GM23248 (cell line): ENCODE results near the gene IL19. TPM values are rescaled to one million over a fixed set of nuclear protein-coding genes. Genes with fewer than 3 reads are reported as not detected.
A peak's percentile ranks its signal among the peaks of the same experiment; 100 is the strongest.

Source experiments
- DNase-seq: peaks from one replicate; pipeline ENCODE4 v3.0.0-alpha.2; 2015
- H2AFZ ChIP-seq: fragments of 200-600 bp; sonication (generic); 2 replicates; pipeline ENCODE4 v1.6.1; 2016; ENCODE audit warnings: antibody characterized with exemption
- H3F3A ChIP-seq: fragments of 200-600 bp; sonication (generic); 2 replicates; pipeline ENCODE4 v1.6.1; 2016; ENCODE audit warnings: mild to moderate bottlenecking, antibody characterized with exemption, mixed run types; ENCODE audit not compliant: insufficient read depth
- H3K27ac ChIP-seq: fragments of 200-600 bp; sonication (generic); 2 replicates; pipeline ENCODE4 v1.5.1; 2016; ENCODE audit warnings: mild to moderate bottlenecking
- H3K27me3 ChIP-seq: fragments of 200-600 bp; sonication (generic); replicated peaks from 2 replicates; pipeline ENCODE4 v1.6.1; 2016; ENCODE audit warnings: mild to moderate bottlenecking; ENCODE audit not compliant: insufficient read depth
- H3K36me3 ChIP-seq: fragments of 200-600 bp; sonication (generic); 2 replicates; pipeline ENCODE4 v1.6.1; 2016; ENCODE audit warnings: low read depth, mild to moderate bottlenecking
- H3K4me1 ChIP-seq: fragments of 200-600 bp; sonication (generic); 2 replicates; pipeline ENCODE4 v1.6.1; 2016; ENCODE audit warnings: mild to moderate bottlenecking; ENCODE audit not compliant: insufficient read depth
- H3K4me2 ChIP-seq: fragments of 200-600 bp; sonication (generic); one replicate; pipeline ENCODE4 v1.6.1; 2016; ENCODE audit warnings: mild to moderate bottlenecking; ENCODE audit not compliant: unreplicated experiment
- H3K4me3 ChIP-seq: fragments of 200-600 bp; sonication (generic); 2 replicates; pipeline ENCODE4 v1.5.1; 2016; ENCODE audit warnings: mild to moderate bottlenecking
- H3K79me2 ChIP-seq: fragments of 200-600 bp; sonication (generic); 2 replicates; pipeline ENCODE4 v1.6.1; 2016; ENCODE audit warnings: mild to moderate bottlenecking; ENCODE audit not compliant: insufficient read depth
- H3K9ac ChIP-seq: fragments of 200-600 bp; sonication (generic); 2 replicates; pipeline ENCODE4 v1.6.1; 2016; ENCODE audit warnings: mild to moderate bottlenecking
- H3K9me2 ChIP-seq: fragments of 200-600 bp; sonication (generic); 2 replicates; pipeline ENCODE4 v1.6.1; 2016; ENCODE audit warnings: mixed run types, mild to moderate bottlenecking, moderate library complexity; ENCODE audit not compliant: insufficient read depth
- H3K9me3 ChIP-seq: fragments of 200-600 bp; sonication (generic); one replicate; pipeline ENCODE4 v1.6.1; 2017; ENCODE audit warnings: low read depth
- H4K20me1 ChIP-seq: fragments of 200-600 bp; sonication (generic); 2 replicates; pipeline ENCODE4 v1.6.0; 2016; ENCODE audit not compliant: insufficient read depth
- EZH2 ChIP-seq: fragments of 200-600 bp; sonication (generic); IDR thresholded peaks from 2 replicates; pipeline ENCODE4 v1.6.1; 2018; ENCODE audit warnings: antibody characterized with exemption, mild to moderate bottlenecking; ENCODE audit not compliant: insufficient read depth, poor library complexity, severe bottlenecking
- EZH2phosphoT487 ChIP-seq: fragments of 200-600 bp; sonication (generic); IDR thresholded peaks from 2 replicates; pipeline ENCODE4 v1.6.1; 2018; ENCODE audit warnings: antibody characterized with exemption, moderate library complexity, mild to moderate bottlenecking, low read depth; ENCODE audit not compliant: insufficient read depth
- WGBS, 2 experiments: methylation state at CpG; one replicate each; pipeline ENCODE4 v1.1.6; 2015 to 2017; ENCODE audit warnings: low lambda C conversion rate in 2 of 2, low coverage in 1 of 2; ENCODE audit errors: missing lambda C conversion rate in 2 of 2; 5-methylcytosine and 5-hydroxymethylcytosine counted together
- in situ Hi-C: fragments of 300-500 bp; cut with MboI; formaldehyde crosslinking; loops from 2 replicates; pipeline ENCODE4 v1.15.0; 2020
- polyA plus RNA-seq: library from polyadenylated mRNA; unstranded; fragments of >200 nt; fragmentation: Nextera tagmentation; extraction: Ambion mirVana; gene quantifications from 2 replicates; pipeline ENCODE4 v1.2.1, GENCODE V29; 2016
- total RNA-seq: library from RNA; depleted of rRNA; stranded (reverse); fragments of >200 nt; shearing (Covaris generic); gene quantifications from 2 replicates; pipeline ENCODE4 v1.2.3, GENCODE V29; 2014

The IL19 gene
- total and polyA plus RNA-seq, 2 experiments from 2014 or later: not detected

DNA sequence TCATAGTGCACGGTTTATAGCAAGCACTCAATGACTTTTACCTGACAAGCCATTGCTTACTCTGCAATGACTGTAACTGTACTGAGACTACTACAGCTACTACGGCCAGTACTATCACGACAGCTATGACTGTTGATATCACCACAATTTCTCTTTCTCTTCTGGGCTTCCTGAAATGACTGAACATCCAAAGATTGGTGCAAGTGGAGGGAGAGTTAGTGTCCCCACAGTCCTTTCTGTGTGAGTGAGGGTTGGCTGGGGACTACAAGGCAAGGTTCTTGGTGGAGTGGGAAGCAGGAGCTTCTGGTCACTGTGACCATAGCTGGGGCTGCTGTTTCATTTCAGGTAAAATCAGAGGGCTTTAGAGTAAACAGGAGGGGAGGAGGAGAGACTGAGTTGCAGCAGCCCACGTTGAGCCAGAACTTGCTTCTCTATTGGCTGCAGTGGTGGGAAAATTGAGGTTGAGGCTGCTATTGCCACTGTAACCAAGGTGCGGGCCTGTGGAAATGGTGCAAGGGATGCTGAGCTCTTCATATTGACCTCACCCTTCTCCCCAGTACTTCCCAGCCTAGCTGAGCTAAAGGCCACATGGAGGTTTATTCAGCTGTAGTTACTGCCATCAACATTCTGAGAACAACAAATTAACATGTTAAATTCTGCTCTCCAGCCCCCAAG lies 15.8 kb downstream of the IL19 start:
- Histone ChIP-seq H3K27me3 (no peaks in the 10 kb centered on the region), H3K9me2 (no peaks in the 10 kb centered on the region), H3K27ac (no peak overlapping the region), H3F3A (no peaks in the 10 kb centered on the region), H3K4me1 (peaks cover under 1% of the 10 kb centered on the region), H3K9ac (no peak overlapping the region), H3K4me3 (no peak overlapping the region), H2AFZ (no peak overlapping the region), H3K36me3 (no peaks in the 10 kb centered on the region), H3K4me2 (no peak overlapping the region), H3K79me2 (no peaks in the 10 kb centered on the region), H3K9me3 (no peaks in the 10 kb centered on the region), H4K20me1 (no peaks in the 10 kb centered on the region)
- no peak for DNase-seq
- no peak for TF ChIP-seq EZH2phosphoT487
- no peak for TF ChIP-seq EZH2
- in situ Hi-C loops: no loop called here
- 78 to 81% methylated on average over 5 of the region's 5 CpGs for WGBS, 2 experiments

- 79 to 82% methylated on average over 5 of the region's 5 CpGs for WGBS, 2 experiments
- no peak for DNase-seq
Observed at GRCh38 chr1:206787891-206788290, 17.3 kb downstream of the IL19 start.

DNA sequence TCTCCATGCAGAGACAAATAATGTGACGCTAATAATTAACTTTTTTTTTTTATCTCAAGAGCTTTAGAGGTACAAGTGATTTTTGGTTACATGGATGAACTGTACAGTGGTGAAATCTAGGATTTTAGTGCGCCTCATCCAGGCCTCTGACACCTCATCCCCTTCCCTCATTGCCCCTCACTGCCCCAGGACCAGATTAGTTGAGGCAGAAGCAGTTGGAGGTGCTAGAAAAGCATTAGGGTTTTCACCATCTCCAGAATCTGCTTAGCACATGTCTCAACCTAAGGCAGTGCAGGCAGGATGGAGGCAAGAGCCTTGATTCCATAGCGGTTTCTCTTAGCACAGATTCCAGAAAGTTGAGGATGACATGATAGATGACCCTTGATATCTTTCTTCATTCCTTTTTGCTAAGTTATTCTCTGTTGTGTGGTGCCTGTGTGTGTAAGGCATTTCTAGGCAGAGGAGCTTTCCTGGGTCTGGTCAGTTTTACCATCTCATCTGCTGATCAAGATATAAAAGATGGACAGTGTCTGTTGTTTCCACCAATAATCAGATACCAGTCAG lies 18.0 kb downstream of the IL19 start:
- Histone ChIP-seq H3K4me2 (no peak overlapping the region), H3K9me2 (no peaks in the 10 kb centered on the region), H3K9ac (no peak overlapping the region), H4K20me1 (no peaks in the 10 kb centered on the region), H3K27ac (no peak overlapping the region), H3K4me1 (peaks cover 12% of the 10 kb centered on the region), H3K9me3 (no peaks in the 10 kb centered on the region), H3K36me3 (no peaks in the 10 kb centered on the region), H3F3A (peaks cover 16% of the 10 kb centered on the region; the same call in 1 of the 2 replicates), H3K27me3 (no peaks in the 10 kb centered on the region), H3K79me2 (no peaks in the 10 kb centered on the region), H2AFZ (no peak overlapping the region), H3K4me3 (no peak overlapping the region)
- WGBS, 2 experiments: 65 to 69% methylated on average over 3 of the region's 3 CpGs
- TF ChIP-seq EZH2phosphoT487 (no peak), EZH2 (no peak)
- in situ Hi-C loops: no loop called here
- no peak for DNase-seq

More at GRCh38 chr1:206787891-206788290, 17.3 kb downstream of the IL19 start:
- no peak overlapping the region for H3K27ac ChIP-seq
- H3K27me3 ChIP-seq: no peaks in the 10 kb centered on the region
- H3K79me2 ChIP-seq: no peaks in the 10 kb centered on the region
- peaks cover 14% of the 10 kb centered on the region; the same call in 1 of the 2 replicates for H3F3A ChIP-seq
- no peaks in the 10 kb centered on the region for H3K9me3 ChIP-seq
- no peak overlapping the region for H3K4me2 ChIP-seq
- no peak overlapping the region for H3K4me3 ChIP-seq
- no peaks in the 10 kb centered on the region for H3K9me2 ChIP-seq
- no peak for TF ChIP-seq EZH2phosphoT487
- TF ChIP-seq EZH2: no peak
- no peaks in the 10 kb centered on the region for H3K36me3 ChIP-seq
- H2AFZ ChIP-seq: no peak overlapping the region
- H3K4me1 ChIP-seq: peaks cover 12% of the 10 kb centered on the region
- in situ Hi-C loops: no loop called here
- H4K20me1 ChIP-seq: no peaks in the 10 kb centered on the region
- H3K9ac ChIP-seq: no peak overlapping the region

DNA sequence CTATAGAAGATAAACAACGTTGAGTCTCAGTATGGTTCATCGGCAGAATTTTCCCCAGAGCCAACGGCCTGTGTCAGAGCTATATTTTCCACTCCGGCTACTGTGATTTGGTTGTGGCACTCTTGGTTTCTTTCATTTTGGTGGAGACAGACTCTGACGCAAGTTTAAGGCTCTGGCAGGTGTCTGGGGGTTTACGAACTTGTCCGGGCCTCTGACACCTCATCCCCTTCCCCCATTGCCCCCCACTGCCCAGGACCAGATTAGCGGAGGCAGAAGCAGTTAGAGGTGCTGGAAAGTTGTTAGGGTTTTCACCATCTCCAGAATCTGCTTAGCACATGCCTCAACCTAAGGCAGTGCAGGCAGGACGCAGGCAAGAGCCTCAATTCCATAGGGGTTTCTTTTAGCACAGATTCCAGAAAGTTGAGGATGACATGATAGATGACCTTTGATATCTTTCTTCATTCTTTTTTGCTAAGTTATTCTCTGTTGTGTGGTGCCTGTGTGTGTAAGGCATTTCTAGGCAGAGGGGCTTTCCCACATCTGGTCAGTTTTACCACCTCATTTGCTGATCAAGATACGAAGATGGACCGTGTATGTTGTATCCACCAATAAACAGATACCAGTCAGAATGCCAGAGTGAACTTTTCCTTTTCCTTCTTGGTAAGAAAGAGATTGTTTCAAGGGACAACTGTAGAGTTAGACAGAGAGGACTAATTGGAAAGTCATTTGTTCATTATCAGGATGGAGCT lies 20.1 kb downstream of the IL19 start:
- WGBS, 2 experiments: 89 to 91% methylated on average over 11 of the region's 11 CpGs
- no peaks in the 10 kb centered on the region for H3K9me2 ChIP-seq
- TF ChIP-seq EZH2 (no peak), EZH2phosphoT487 (no peak)

More for the DNA sequence above, 20.1 kb downstream of the IL19 start:
- no peaks in the 10 kb centered on the region for H3K9me3 ChIP-seq
- no peaks in the 10 kb centered on the region for H4K20me1 ChIP-seq
- H3F3A ChIP-seq: peaks cover 16% of the 10 kb centered on the region; the same call in 1 of the 2 replicates
- H3K4me3 ChIP-seq: no peak overlapping the region
- peak overlapping the region; percentile 65; the same call in 1 of the 2 replicates for H2AFZ ChIP-seq
- H3K4me1 ChIP-seq: peaks cover 12% of the 10 kb centered on the region
- H3K79me2 ChIP-seq: no peaks in the 10 kb centered on the region
- DNase-seq: no peak
- H3K9ac ChIP-seq: no peak overlapping the region
- in situ Hi-C loops: no loop called here
- H3K27ac ChIP-seq: peak overlapping the region; percentile 66; the same call in 1 of the 2 replicates
- no peak overlapping the region for H3K4me2 ChIP-seq
- no peaks in the 10 kb centered on the region for H3K27me3 ChIP-seq
- no peaks in the 10 kb centered on the region for H3K36me3 ChIP-seq
